H1 (cell line): ENCODE results near the gene ESCO1. TPM values are rescaled to one million over a fixed set of nuclear protein-coding genes. Genes with fewer than 3 reads are reported as not detected.

Experiments used
- CTCF ChIA-PET: fragments of 300-600 bp; sonication (Branson Sonifier 250); formaldehyde crosslinking; loops from one replicate; lab custom pipeline; 2021; ENCODE audit not compliant: partially characterized antibody; lab: Charles Lee
- POLR2A ChIA-PET: fragments of 300-600 bp; sonication (Branson Sonifier 250); formaldehyde crosslinking; loops from one replicate; lab custom pipeline; 2021; ENCODE audit warnings: inconsistent platforms; ENCODE audit not compliant: partially characterized antibody; lab: Charles Lee
- DNase-seq, 2 experiments: peaks; one replicate each; pipeline versions ENCODE4 v3.0.0 to v3.0.0-alpha.2; 2010 to 2022; ENCODE audit warnings: low spot score in 2 of 2, low read depth in 1 of 2, mixed read lengths in 1 of 2
- FAIRE-seq: peaks from 2 replicates; lab custom pipeline; 2011; peaks lifted over from hg19 to GRCh38; lab: Jason Lieb, UNC
- H2AFZ ChIP-seq: 2 replicates; pipeline ENCODE4 v1.8.1; 2012; ENCODE audit warnings: low read length, inconsistent platforms
- H2AK5ac ChIP-seq: 2 replicates; pipeline ENCODE4 v1.6.1; 2013; ENCODE audit warnings: low read depth, low read length
- H2BK120ac ChIP-seq: replicated peaks from 2 replicates; pipeline ENCODE3; 2013; ENCODE audit warnings: low read depth, low read length, inconsistent platforms
- H2BK12ac ChIP-seq: 2 replicates; pipeline ENCODE4 v1.6.1; 2013; ENCODE audit warnings: low read depth, low read length
- H2BK15ac ChIP-seq: 2 replicates; pipeline ENCODE4 v1.6.1; 2013; ENCODE audit warnings: low read length
- H2BK20ac ChIP-seq: 2 replicates; pipeline ENCODE4 v1.6.1; 2013; ENCODE audit warnings: low read length
- H2BK5ac ChIP-seq: 2 replicates; pipeline ENCODE4 v1.6.1; 2013; ENCODE audit warnings: low read depth, low read length
- H3K14ac ChIP-seq: 2 replicates; pipeline ENCODE4 v1.6.1; 2013; ENCODE audit warnings: inconsistent platforms; ENCODE audit not compliant: insufficient read length
- H3K18ac ChIP-seq: 2 replicates; pipeline ENCODE4 v1.6.1; 2013; ENCODE audit warnings: low read length; ENCODE audit errors: extremely low read depth
- H3K23ac ChIP-seq: 2 replicates; pipeline ENCODE4 v1.6.1; 2013; ENCODE audit warnings: inconsistent platforms; ENCODE audit not compliant: insufficient read length
- H3K23me2 ChIP-seq: 2 replicates; pipeline ENCODE4 v1.6.1; 2013; ENCODE audit warnings: low read depth, low read length
- H3K27ac ChIP-seq: 2 replicates; pipeline ENCODE4 v1.6.1; 2011; ENCODE audit warnings: low read depth, low read length, inconsistent platforms
- H3K27me3 ChIP-seq, 4 experiments: replicated peaks in 1 of 4; 1 replicate in 1 of 4; 2 replicates in 3 of 4; pipeline versions ENCODE4 v1.6.1 to v1.8.1; 2011 to 2013; ENCODE audit warnings: low read length in 3 of 4, mild to moderate bottlenecking in 3 of 4, inconsistent platforms in 2 of 4, mixed read lengths in 2 of 4, moderate library complexity in 1 of 4; ENCODE audit not compliant: control insufficient read depth in 3 of 4, insufficient read depth in 3 of 4; ENCODE audit errors: extremely low read depth in 1 of 4
- H3K36me3 ChIP-seq, 4 experiments: 2 replicates each; pipeline versions ENCODE4 v1.6.1 to v1.8.1; 2011 to 2013; ENCODE audit warnings: mild to moderate bottlenecking in 4 of 4, low read length in 3 of 4, moderate library complexity in 2 of 4, control low read depth in 1 of 4, inconsistent platforms in 1 of 4; ENCODE audit not compliant: insufficient read depth in 4 of 4, control insufficient read depth in 2 of 4
- H3K4ac ChIP-seq: replicated peaks from 2 replicates; pipeline ENCODE3; 2013; ENCODE audit warnings: low read length, low read depth, mixed read lengths, inconsistent platforms; ENCODE audit not compliant: insufficient read length
- H3K4me1 ChIP-seq, 4 experiments: replicated peaks in 1 of 4; 1 replicate in 1 of 4; 2 replicates in 3 of 4; pipeline versions ENCODE4 v1.6.1 to v1.8.1; 2011 to 2013; ENCODE audit warnings: low read length in 3 of 4, inconsistent platforms in 2 of 4, mixed read lengths in 1 of 4; ENCODE audit not compliant: insufficient read depth in 4 of 4, control insufficient read depth in 3 of 4
- H3K4me2 ChIP-seq, 2 experiments: 2 replicates each; pipeline versions ENCODE4 v1.6.1 to v1.8.1; 2011 to 2013; ENCODE audit warnings: low read depth in 2 of 2, low read length in 2 of 2, control low read depth in 1 of 2, inconsistent platforms in 1 of 2, mild to moderate bottlenecking in 1 of 2; ENCODE audit not compliant: insufficient read depth in 1 of 2
- H3K4me3 ChIP-seq, 4 experiments: fragments of 200-600, 300-600 bp in 1 of 4; sonication (generic), shearing (Covaris generic), sonication (Bioruptor Twin) in 1 of 4; 2 replicates each; pipeline versions ENCODE4 v1.5.1 to v1.8.1; 2011 to 2016; ENCODE audit warnings: low read length in 4 of 4, low read depth in 3 of 4, control low read depth in 2 of 4, inconsistent platforms in 2 of 4, mild to moderate bottlenecking in 2 of 4, mixed read lengths in 1 of 4, moderate library complexity in 1 of 4; ENCODE audit not compliant: insufficient read depth in 2 of 4; ENCODE audit errors: extremely low read depth in 1 of 4
- H3K56ac ChIP-seq: replicated peaks from 2 replicates; pipeline ENCODE3; 2013; ENCODE audit warnings: low read depth, mild to moderate bottlenecking, mixed read lengths, low read length, inconsistent platforms; ENCODE audit not compliant: insufficient read length
- H3K79me1 ChIP-seq: 2 replicates; pipeline ENCODE4 v1.6.1; 2013; ENCODE audit warnings: low read depth, low read length, control low read depth
- H3K79me2 ChIP-seq, 2 experiments: 2 replicates each; pipeline versions ENCODE4 v1.6.1 to v1.8.1; 2012 to 2013; ENCODE audit warnings: low read length in 2 of 2, mild to moderate bottlenecking in 2 of 2, inconsistent platforms in 1 of 2; ENCODE audit not compliant: insufficient read depth in 2 of 2, control insufficient read depth in 1 of 2
- H3K9ac ChIP-seq, 4 experiments: replicated peaks in 1 of 4; 1 replicate in 1 of 4; 2 replicates in 3 of 4; pipeline versions ENCODE4 v1.6.1 to v1.8.1; 2011 to 2013; ENCODE audit warnings: low read depth in 3 of 4, low read length in 3 of 4, control low read depth in 2 of 4, mild to moderate bottlenecking in 2 of 4, moderate library complexity in 2 of 4, inconsistent platforms in 1 of 4; ENCODE audit errors: extremely low read depth in 1 of 4
- H3K9me3 ChIP-seq, 2 experiments: 2 replicates each; pipeline versions ENCODE4 v1.6.1 to v1.8.1; 2012 to 2013; ENCODE audit warnings: mild to moderate bottlenecking in 2 of 2, moderate library complexity in 2 of 2, control low read depth in 1 of 2, inconsistent platforms in 1 of 2, low read depth in 1 of 2, low read length in 1 of 2, mixed read lengths in 1 of 2; ENCODE audit not compliant: insufficient read depth in 2 of 2
- H4K20me1 ChIP-seq, 2 experiments: replicated peaks in 1 of 2; 2 replicates each; pipeline versions ENCODE3 to v1.8.1; 2011 to 2013; ENCODE audit warnings: inconsistent platforms in 2 of 2, low read length in 2 of 2, mild to moderate bottlenecking in 1 of 2; ENCODE audit not compliant: insufficient read depth in 2 of 2, control insufficient read depth in 1 of 2
- H4K5ac ChIP-seq: 2 replicates; pipeline ENCODE4 v1.6.1; 2013; ENCODE audit warnings: low read length, low read depth, mixed read lengths, inconsistent platforms; ENCODE audit not compliant: insufficient read length
- H4K8ac ChIP-seq: 2 replicates; pipeline ENCODE4 v1.8.0; 2013; ENCODE audit warnings: mild to moderate bottlenecking, moderate library complexity, low read length, inconsistent platforms; ENCODE audit not compliant: insufficient read depth; ENCODE audit errors: extremely low read depth
- H4K91ac ChIP-seq: replicated peaks from 2 replicates; pipeline ENCODE3; 2013; ENCODE audit warnings: low read length, mixed read lengths, inconsistent platforms; ENCODE audit not compliant: insufficient read length
- CBX8 ChIP-seq: fragments of 300-800, 300-1000 bp; sonication (generic); IDR thresholded peaks from 2 replicates; pipeline ENCODE4 v1.7.1; 2016; ENCODE audit warnings: low read depth, low read length, borderline replicate concordance
- CEBPB ChIP-seq: IDR thresholded peaks from 2 replicates; pipeline ENCODE4 v1.6.1; 2012; ENCODE audit warnings: low read depth, low read length
- EP300 ChIP-seq, 2 experiments: IDR thresholded peaks; 1 replicate in 1 of 2; 2 replicates in 1 of 2; pipeline ENCODE4 v1.6.1; 2011 to 2012; ENCODE audit warnings: low read depth in 2 of 2, low read length in 2 of 2, mild to moderate bottlenecking in 2 of 2, borderline replicate concordance in 1 of 2, inconsistent platforms in 1 of 2, moderate library complexity in 1 of 2
- KDM1A ChIP-seq: fragments of 200-600, 300-600 bp; sonication (generic); IDR thresholded peaks from 2 replicates; pipeline ENCODE4 v1.7.1; 2016; ENCODE audit warnings: mild to moderate bottlenecking, low read length, borderline replicate concordance
- MAX ChIP-seq: IDR thresholded peaks from 2 replicates; pipeline ENCODE4 v1.6.1; 2012; ENCODE audit warnings: inconsistent platforms
- NANOG ChIP-seq: IDR thresholded peaks from 2 replicates; pipeline ENCODE4 v1.6.1; 2011; ENCODE audit warnings: low read length, low read depth, mild to moderate bottlenecking, inconsistent platforms; ENCODE audit not compliant: insufficient read depth, poor library complexity, severe bottlenecking
- PHF8 ChIP-seq: fragments of 200-600 bp; sonication (generic); conservative IDR thresholded peaks from 2 replicates; pipeline ENCODE4 v1.7.1; 2012; ENCODE audit warnings: low read depth, mild to moderate bottlenecking, inconsistent platforms, low read length, moderate library complexity
- RNF2 ChIP-seq: fragments of 200-900, 300-1000 bp; sonication (generic); IDR thresholded peaks from 2 replicates; pipeline ENCODE4 v1.7.1; 2016; ENCODE audit warnings: borderline replicate concordance, low read depth, mild to moderate bottlenecking, antibody characterized with exemption, low read length; ENCODE audit not compliant: poor library complexity, severe bottlenecking; ENCODE audit errors: missing control alignments
- WGBS, 2 experiments: shearing (Covaris generic) in 1 of 2; methylation state at CpG; one replicate each; pipeline versions ENCODE4 v1.1.6 to v1.1.7; 2013 to 2015; ENCODE audit warnings: low lambda C conversion rate in 2 of 2, mixed read lengths in 2 of 2, inconsistent platforms in 1 of 2, low coverage in 1 of 2, missing lambda C conversion rate in 1 of 2; ENCODE audit not compliant: insufficient replicate concordance in 2 of 2, insufficient coverage in 1 of 2, insufficient read length in 1 of 2; ENCODE audit errors: extremely low coverage in 1 of 2, missing lambda C conversion rate in 1 of 2; 5-methylcytosine and 5-hydroxymethylcytosine counted together
- polyA plus RNA-seq, 7 experiments: library from polyadenylated mRNA; depleted of rRNA in 3 of 7; stranded (reverse) in 5 of 7; unstranded in 2 of 7; fragments of >200 nt in 5 of 7; fragments of 200-250 nt in 2 of 7; gene quantifications; 1 replicate in 5 of 7; 2 replicates in 1 of 7; 4 replicates in 1 of 7; pipeline versions ENCODE4 v1.2.1 to v1.2.3, GENCODE V29; 2011 to 2013; ENCODE audit warnings: missing spikeins in 2 of 7, mixed read lengths in 2 of 7
- total RNA-seq: library from RNA; stranded (reverse); fragmentation: NEBNext Ultra II Directional; extraction: Animal tissue kit (Norgen Biotek cat#: 25700); gene quantifications from 2 replicates; pipeline ENCODE4 v1.2.1, GENCODE V29; 2021

The ESCO1 gene
- total and polyA plus RNA-seq, 2 of the 8 experiments (the other 6 are each of a cell fraction or from before 2014, with no cell fraction given): 5.8 to 48.3 TPM

GRCh38 chr18:21598726-21599584, 1.5 kb downstream of the ESCO1 start:
- Histone ChIP-seq H3K27me3 (no peaks in the 10 kb centered on the region), H4K8ac (no peak overlapping the region), H3K4me1 (peaks cover 0 to 7% (median 2%) of the 10 kb centered on the region in 4 experiments; a peak in 2 of 7 replicates), H4K5ac (peak overlapping the region; percentile 40), H3K23ac (no peak overlapping the region), H3K4me2 (peak overlapping the region; percentile 73 to 79), H3K4me3 (peak overlapping the region; percentile 61 to 99 (median 89)), H3K36me3 (peaks cover 0 to 5% (median 0%) of the 10 kb centered on the region in 4 experiments; a peak in 3 of 8 replicates), H4K91ac (no peak overlapping the region), H3K23me2 (peaks cover 10% of the 10 kb centered on the region), H3K27ac (peak overlapping the region; percentile 96; the same call in 1 of the 2 replicates), H3K18ac (no peak overlapping the region; the same call in 1 of the 2 replicates), H3K4ac (peak overlapping the region; percentile 96), H3K9me3 (peaks cover 2% of the 10 kb centered on the region in 2 experiments; a peak in 1 of 4 replicates), H2BK15ac (no peak overlapping the region), H3K56ac (no peak overlapping the region), H2BK12ac (no peak overlapping the region), H2BK120ac (no peak overlapping the region), H2BK20ac (no peak overlapping the region), H2AK5ac (0 out of 2 replicates have a peak overlapping the region, but pooled peaks have one; percentile 28), H2AFZ (no peak overlapping the region), H3K79me1 (no peaks in the 10 kb centered on the region), H2BK5ac (peak overlapping the region; percentile 75), H3K14ac (no peak overlapping the region), H3K9ac (peak overlapping the region in 3 of 4 experiments; percentile 84 to 95 (median 91); a peak in 5 of 7 replicates), H3K79me2 (peaks cover 18 to 53% of the 10 kb centered on the region in 2 experiments), H4K20me1 (no peaks in the 10 kb centered on the region)
- ChIA-PET CTCF (interaction anchor here (1.3 to 3.0 kb wide), 4 partner anchors 12 to 43 kb away, joined by 3 to 52 read pairs (median 6); partner anchors contain the start of gene SNRPD1), POLR2A (interaction anchor here (1.4 to 5.8 kb wide), 7 partner anchors 9 to 142 kb away, joined by 3 to 77 read pairs (median 12); partner anchors contain the start of genes ABHD3, MIB1 and SNRPD1)
- DNase-seq: no peak
- FAIRE-seq: no peak
- WGBS, 2 experiments: 60% methylated on average over 18 of the region's 18 CpGs; no CpG with 5 or more reads in 1 of the 2 experiments
- TF ChIP-seq NANOG (no peak), RNF2 (no peak), PHF8 (no peak), CBX8 (no peak), CEBPB (no peak), EP300 (IDR thresholded peaks at IDR 0.05; ENCODE audit: borderline replicate concordance in 1 of 2, low read depth in 2 of 2, low read length in 2 of 2) (no peak), KDM1A (no peak), MAX (no peak)
